AG04449 (cell line): ENCODE measurements around the gene IL6ST.
"Not testable (repeated sequence)": the region's sequence is repeated elsewhere in the genome, so short reads cannot be mapped to it uniquely, and the experiment has no call there.

Experiments used
- CTCF ChIA-PET: fragments of 350-600 bp; formaldehyde crosslinking; extraction: SDS; loops from one replicate; lab custom pipeline; 2021; ENCODE audit warnings: antibody characterized with exemption; lab: Yijun Ruan, JAX
- POLR2A ChIA-PET: fragments of 400-600, 350-600 bp; formaldehyde crosslinking; extraction: SDS; loops from one replicate; lab custom pipeline; 2020; ENCODE audit warnings: antibody characterized with exemption, inconsistent platforms; lab: Yijun Ruan, JAX
- DNase-seq: peaks from one replicate; pipeline ENCODE4 v3.0.0-alpha.2; 2010; ENCODE audit warnings: low read depth, low spot score
- H3K4me3 ChIP-seq: 2 replicates; pipeline ENCODE4 v1.5.1; 2011; ENCODE audit warnings: low read depth, mild to moderate bottlenecking, control low read depth, low read length
- TF ChIP-seq, protein P1 (sequence below): IDR thresholded peaks from one replicate; pipeline ENCODE4 v1.5.1; 2011; ENCODE audit warnings: mild to moderate bottlenecking, moderate library complexity, low read length, control low read depth, inconsistent platforms; ENCODE audit not compliant: insufficient read depth; ENCODE audit errors: missing control alignments

The IL6ST gene

GRCh38 chr5:56018832-56019231 lies 24.1 kb upstream of the IL6ST start:
- TF ChIP-seq, protein P1, sequence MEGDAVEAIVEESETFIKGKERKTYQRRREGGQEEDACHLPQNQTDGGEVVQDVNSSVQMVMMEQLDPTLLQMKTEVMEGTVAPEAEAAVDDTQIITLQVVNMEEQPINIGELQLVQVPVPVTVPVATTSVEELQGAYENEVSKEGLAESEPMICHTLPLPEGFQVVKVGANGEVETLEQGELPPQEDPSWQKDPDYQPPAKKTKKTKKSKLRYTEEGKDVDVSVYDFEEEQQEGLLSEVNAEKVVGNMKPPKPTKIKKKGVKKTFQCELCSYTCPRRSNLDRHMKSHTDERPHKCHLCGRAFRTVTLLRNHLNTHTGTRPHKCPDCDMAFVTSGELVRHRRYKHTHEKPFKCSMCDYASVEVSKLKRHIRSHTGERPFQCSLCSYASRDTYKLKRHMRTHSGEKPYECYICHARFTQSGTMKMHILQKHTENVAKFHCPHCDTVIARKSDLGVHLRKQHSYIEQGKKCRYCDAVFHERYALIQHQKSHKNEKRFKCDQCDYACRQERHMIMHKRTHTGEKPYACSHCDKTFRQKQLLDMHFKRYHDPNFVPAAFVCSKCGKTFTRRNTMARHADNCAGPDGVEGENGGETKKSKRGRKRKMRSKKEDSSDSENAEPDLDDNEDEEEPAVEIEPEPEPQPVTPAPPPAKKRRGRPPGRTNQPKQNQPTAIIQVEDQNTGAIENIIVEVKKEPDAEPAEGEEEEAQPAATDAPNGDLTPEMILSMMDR, result no peak
- POLR2A ChIA-PET, result no interaction called here
- H3K4me3 ChIP-seq, result no peak overlapping the region
- CTCF ChIA-PET, result interaction anchor here (1.6 kb wide), 1 partner anchor 18 kb away, joined by 4 read pairs; no protein-coding TSS in a partner anchor
- no peak for DNase-seq

DNA sequence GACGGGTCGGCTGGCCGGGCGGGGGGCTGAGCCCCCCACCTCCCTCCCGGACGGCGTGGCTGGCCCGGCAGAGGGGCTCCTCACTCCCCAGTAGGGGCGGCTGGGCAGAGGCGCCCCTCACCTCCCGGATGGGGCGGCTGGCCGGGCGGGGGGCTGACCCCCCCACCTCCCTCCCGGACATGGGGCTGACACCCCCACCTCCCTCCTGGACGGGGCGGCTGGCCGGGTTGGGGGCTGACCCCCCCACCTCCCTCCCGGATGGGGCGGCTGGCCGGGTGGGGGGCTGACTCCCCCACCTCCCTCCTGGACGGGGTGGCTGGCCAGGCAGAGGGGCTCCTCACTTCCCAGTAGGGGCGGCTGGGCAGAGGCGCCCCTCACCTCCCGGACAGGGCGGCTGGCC lies 19.9 kb upstream of the IL6ST start:
- CTCF ChIA-PET, DNase-seq, POLR2A ChIA-PET, H3K4me3 ChIP-seq: not testable (repeated sequence)

GRCh38 chr5:56013939-56014338 lies 19.2 kb upstream of the IL6ST start:
- CTCF ChIA-PET, DNase-seq, POLR2A ChIA-PET, H3K4me3 ChIP-seq: not testable (repeated sequence)

DNA sequence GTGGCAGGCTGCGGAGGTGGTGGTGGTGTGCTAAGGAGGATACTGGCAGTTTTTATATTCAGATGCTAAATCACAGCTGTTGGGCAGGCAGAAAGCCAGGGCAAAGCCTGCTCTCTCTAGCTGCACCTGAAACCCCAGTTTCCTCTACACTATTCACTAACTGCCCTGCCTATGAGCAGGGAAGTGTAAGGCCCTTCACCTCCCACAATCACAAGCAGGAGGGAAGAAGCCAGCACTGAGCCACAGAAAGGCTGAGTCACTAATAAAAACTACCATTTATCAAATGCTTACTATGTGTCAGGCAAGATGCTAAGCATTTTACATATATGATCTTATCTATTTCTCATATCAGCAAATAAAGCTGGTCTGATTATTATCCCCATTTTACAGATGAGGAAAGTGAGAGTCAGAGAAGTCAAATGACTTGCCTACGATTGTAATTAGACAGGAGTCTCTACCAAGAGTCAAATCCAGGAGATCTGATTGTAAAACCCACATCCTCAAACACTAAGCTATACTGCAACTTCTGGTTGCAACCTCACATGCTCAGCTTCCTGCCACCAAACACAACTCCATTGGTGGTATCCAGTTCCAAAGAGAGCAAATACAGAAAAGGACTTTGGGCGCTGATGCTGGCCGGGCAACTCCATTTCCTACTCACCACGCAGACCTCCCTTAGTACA lies 17.7 kb upstream of the IL6ST start:
- TF ChIP-seq, protein P1, result no peak
- CTCF ChIA-PET, result no interaction called here
- no peak for DNase-seq
- POLR2A ChIA-PET, result no interaction called here
- no peak overlapping the region for H3K4me3 ChIP-seq

- POLR2A ChIA-PET, result interaction anchor here (0.5 kb wide), 1 partner anchor 694 kb away, joined by 3 read pairs; no protein-coding TSS in a partner anchor
- H3K4me3 ChIP-seq, result no peak overlapping the region
- CTCF ChIA-PET, result no interaction called here
- DNase-seq, result peak; percentile 69
- TF ChIP-seq, protein P1, result no peak
Measured at GRCh38 chr5:56011835-56012234, 17.1 kb upstream of the IL6ST start.

- DNase-seq, result no peak
- ChIA-PET CTCF (interaction anchor here (0.8 to 1.5 kb wide), 2 partner anchors 10 to 29 kb away, joined by 3 read pairs; no protein-coding TSS in a partner anchor), POLR2A (no interaction called here)
- TF ChIP-seq, protein P1, result no peak
- no peak overlapping the region for H3K4me3 ChIP-seq
Measured at GRCh38 chr5:56010431-56010830, 15.7 kb upstream of the IL6ST start.

DNA sequence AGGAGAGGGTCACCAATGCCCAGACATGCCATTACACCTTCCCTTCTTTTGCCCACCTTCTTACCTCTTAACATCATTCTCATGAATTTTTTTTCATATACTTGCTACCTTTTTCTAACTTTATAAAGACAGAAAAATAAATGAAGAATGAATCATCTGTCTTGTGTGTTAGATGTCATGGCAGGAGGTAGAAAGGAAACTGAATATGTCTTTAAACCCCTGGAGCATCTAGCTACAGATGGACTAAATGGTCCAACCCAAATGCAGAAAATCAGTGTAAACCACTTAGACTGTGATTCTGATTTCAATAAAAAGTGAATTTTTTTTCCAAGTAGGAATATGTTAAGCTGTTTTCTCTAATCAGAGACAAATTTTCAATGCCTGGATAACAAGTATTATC lies 11.8 kb upstream of the IL6ST start:
- CTCF ChIA-PET, result no interaction called here

More for the DNA sequence above, 11.8 kb upstream of the IL6ST start:
- no peak for DNase-seq
- H3K4me3 ChIP-seq, result no peak overlapping the region
- TF ChIP-seq, protein P1, result no peak
- POLR2A ChIA-PET, result interaction anchor here (0.6 kb wide), 1 partner anchor 15 kb away, joined by 3 read pairs; no protein-coding TSS in a partner anchor
